GM18870 (cell line): ENCODE data around the gene NT5C.
A peak's percentile ranks its signal among the peaks of the same experiment; 100 is the strongest.
"Not testable (repeated sequence)": the region's sequence is repeated elsewhere in the genome, so short reads cannot be mapped to it uniquely, and the experiment has no call there.

Source experiments
- ATAC-seq: cut with Tn5 transposase; IDR thresholded peaks from one replicate; pipeline ENCODE4 v1.9.1; 2021; ENCODE audit warnings: moderate library complexity; ENCODE audit not compliant: unreplicated experiment

NT5C gene

GRCh38 chr17:75131278-75132017 is at the start of gene NT5C:
TSS of gene NT5C (minus strand) at chr17:75131742. CDS start at chr17:75131707, 35 bp downstream.
- ATAC-seq: peak; percentile 60

- no peak for ATAC-seq
Observed at GRCh38 chr17:75181110-75181509, 49.6 kb upstream of the NT5C start.

GRCh38 chr17:75178453-75178852 is 46.9 kb upstream of the NT5C start:
- no peak for ATAC-seq

GRCh38 chr17:75176625-75177024 is 45.1 kb upstream of the NT5C start:
- ATAC-seq: no peak

GRCh38 chr17:75174996-75175395 is 43.5 kb upstream of the NT5C start:
- ATAC-seq: no peak

- no peak for ATAC-seq
Observed at GRCh38 chr17:75173526-75173925, 42.0 kb upstream of the NT5C start.

- ATAC-seq: no peak
Observed at GRCh38 chr17:75168998-75169397, 37.5 kb upstream of the NT5C start.

- not testable (repeated sequence) for ATAC-seq
Observed at GRCh38 chr17:75164606-75165005, 33.1 kb upstream of the NT5C start.

- no peak for ATAC-seq
Observed at GRCh38 chr17:75163074-75163473, 31.5 kb upstream of the NT5C start.

GRCh38 chr17:75160211-75160610 is 28.7 kb upstream of the NT5C start:
- no peak for ATAC-seq

- ATAC-seq: no peak
Observed at GRCh38 chr17:75159196-75160031, 27.9 kb upstream of the NT5C start.

- not testable (repeated sequence) for ATAC-seq
Observed at GRCh38 chr17:75158480-75158879, 26.9 kb upstream of the NT5C start.

- ATAC-seq: no peak
Observed at GRCh38 chr17:75155191-75155601, 23.7 kb upstream of the NT5C start.

- peak; percentile 92 for ATAC-seq
Observed at GRCh38 chr17:75154195-75155106, 22.9 kb upstream of the NT5C start, which contains the start of gene JPT1. TSS of gene JPT1 (minus strand) at chr17:75154512. CDS start at chr17:75154397, 115 bp downstream.

- peak; percentile 10 for ATAC-seq
Observed at GRCh38 chr17:75153780-75154194, 22.2 kb upstream of the NT5C start.

- ATAC-seq: no peak
Observed at GRCh38 chr17:75152922-75153779, 21.6 kb upstream of the NT5C start.

GRCh38 chr17:75152523-75152921 is 21.0 kb upstream of the NT5C start:
- no peak for ATAC-seq

GRCh38 chr17:75151930-75152329 is 20.4 kb upstream of the NT5C start:
- no peak for ATAC-seq

GRCh38 chr17:75147878-75148546 is 16.5 kb upstream of the NT5C start:
- no peak for ATAC-seq
